GM23338 (cell line): ENCODE data around the gene SMG7. TPM values are rescaled to one million over a fixed set of nuclear protein-coding genes. Genes with fewer than 3 reads are reported as not detected.
A peak's percentile ranks its signal among the peaks of the same experiment; 100 is the strongest.

Source experiments
- ATAC-seq: fragments of 200-7000 bp; cut with Tn5 transposase; 3 replicates; pipeline ENCODE4 v1.9.1; 2020
- DNase-seq: peaks from one replicate; pipeline ENCODE4 v3.0.0-alpha.2; 2015; ENCODE audit warnings: low spot score
- H2AFZ ChIP-seq: fragments of 200-600 bp; sonication (generic); 2 replicates; pipeline ENCODE4 v1.8.0; 2016; ENCODE audit warnings: antibody characterized with exemption, mild to moderate bottlenecking, moderate library complexity
- H3F3A ChIP-seq: fragments of 200-600 bp; sonication (generic); replicated peaks from 2 replicates; pipeline ENCODE4 v1.8.0; 2017; ENCODE audit warnings: antibody characterized with exemption, mixed run types, low read depth
- H3K27ac ChIP-seq: fragments of 200-600 bp; sonication (generic); 2 replicates; pipeline ENCODE4 v1.6.1; 2016; ENCODE audit warnings: low read depth
- H3K27me3 ChIP-seq: fragments of 200-600 bp; sonication (generic); 2 replicates; pipeline ENCODE4 v1.8.0; 2016; ENCODE audit warnings: mild to moderate bottlenecking, mixed run types, moderate library complexity; ENCODE audit not compliant: insufficient read depth
- H3K36me3 ChIP-seq: fragments of 200-600 bp; sonication (generic); 2 replicates; pipeline ENCODE4 v1.8.0; 2016; ENCODE audit warnings: mild to moderate bottlenecking; ENCODE audit not compliant: insufficient read depth
- H3K4me1 ChIP-seq: fragments of 200-600 bp; sonication (generic); 2 replicates; pipeline ENCODE4 v1.8.0; 2016; ENCODE audit warnings: mild to moderate bottlenecking, moderate library complexity; ENCODE audit not compliant: insufficient read depth
- H3K4me2 ChIP-seq: fragments of 200-600 bp; sonication (generic); 2 replicates; pipeline ENCODE4 v1.7.1; 2017; ENCODE audit warnings: mixed run types
- H3K4me3 ChIP-seq: fragments of 200-600 bp; sonication (generic); 2 replicates; pipeline ENCODE4 v1.6.1; 2016; ENCODE audit warnings: mixed run types
- H3K79me2 ChIP-seq: fragments of 200-600 bp; sonication (generic); replicated peaks from 2 replicates; pipeline ENCODE4 v1.8.0; 2017; ENCODE audit warnings: mild to moderate bottlenecking; ENCODE audit not compliant: insufficient read depth
- H3K9me2 ChIP-seq: fragments of 200-600 bp; sonication (generic); 2 replicates; pipeline ENCODE4 v1.8.0; 2017; ENCODE audit not compliant: insufficient read depth
- H4K20me1 ChIP-seq: fragments of 200-600 bp; sonication (generic); replicated peaks from 2 replicates; pipeline ENCODE4 v1.8.0; 2017; ENCODE audit warnings: mild to moderate bottlenecking; ENCODE audit not compliant: insufficient read depth
- H3K27ac Mint-ChIP-seq: 2 replicates; pipeline ENCODE4 v1.8.0; 2020; ENCODE audit warnings: inconsistent platforms, mild to moderate bottlenecking, moderate library complexity, mixed read lengths
- H3K27me3 Mint-ChIP-seq: 3 replicates; pipeline ENCODE4 v1.8.0; 2022; ENCODE audit warnings: low read depth, mild to moderate bottlenecking, moderate library complexity, mixed read lengths, inconsistent platforms; ENCODE audit not compliant: insufficient read depth, poor library complexity
- H3K36me3 Mint-ChIP-seq: 3 replicates; pipeline ENCODE4 v1.8.0; 2021; ENCODE audit warnings: low read depth, mild to moderate bottlenecking, inconsistent platforms, moderate library complexity, mixed read lengths
- H3K4me1 Mint-ChIP-seq: 3 replicates; pipeline ENCODE4 v1.8.0; 2020; ENCODE audit warnings: mild to moderate bottlenecking, inconsistent platforms, mixed read lengths
- H3K4me3 Mint-ChIP-seq: 3 replicates; pipeline ENCODE4 v1.8.0; 2021; ENCODE audit warnings: moderate library complexity, mild to moderate bottlenecking, inconsistent platforms, mixed read lengths
- H3K9me3 Mint-ChIP-seq: 3 replicates; pipeline ENCODE4 v1.8.0; 2020; ENCODE audit warnings: moderate library complexity, mild to moderate bottlenecking, inconsistent platforms, mixed read lengths
- CREB1 ChIP-seq: fragments of 250-450 bp; sonication (Bioruptor Pico); IDR thresholded peaks from 2 replicates; pipeline ENCODE4 v1.5.0; 2020; ENCODE audit warnings: low read depth, mild to moderate bottlenecking, moderate library complexity
- EZH2 ChIP-seq: fragments of 200-600 bp; sonication (generic); IDR thresholded peaks from one replicate; pipeline ENCODE4 v1.8.0; 2017; ENCODE audit warnings: antibody characterized with exemption, mild to moderate bottlenecking, low read depth; ENCODE audit not compliant: unreplicated experiment
- EZH2phosphoT487 ChIP-seq: fragments of 200-600 bp; sonication (generic); IDR thresholded peaks from one replicate; pipeline ENCODE4 v1.8.1; 2018; ENCODE audit warnings: antibody characterized with exemption; ENCODE audit not compliant: unreplicated experiment
- JUNB ChIP-seq: IDR thresholded peaks from one replicate; pipeline ENCODE4 v1.6.1; 2016; ENCODE audit warnings: antibody characterized with exemption; ENCODE audit not compliant: unreplicated experiment
- NANOG ChIP-seq: IDR thresholded peaks from 2 replicates; pipeline ENCODE4 v1.6.1; 2016; ENCODE audit warnings: antibody characterized with exemption, borderline replicate concordance
- POLR2AphosphoS5 ChIP-seq: IDR thresholded peaks from 2 replicates; pipeline ENCODE4 v1.6.1; 2016; ENCODE audit warnings: antibody characterized with exemption, low read depth
- STAT1 ChIP-seq: IDR thresholded peaks from one replicate; pipeline ENCODE4 v1.6.1; 2016; ENCODE audit warnings: antibody characterized with exemption; ENCODE audit not compliant: unreplicated experiment
- ZNF114 ChIP-seq: fragments of 250-450 bp; sonication (Bioruptor Pico); IDR thresholded peaks from 2 replicates; pipeline ENCODE4 v1.5.0; 2020; ENCODE audit warnings: mild to moderate bottlenecking, moderate library complexity
- ZNF331 ChIP-seq: fragments of 250-450 bp; sonication (Bioruptor Pico); IDR thresholded peaks from 2 replicates; pipeline ENCODE4 v1.5.0; 2020; ENCODE audit warnings: low read depth, mild to moderate bottlenecking, moderate library complexity
- polyA plus RNA-seq: library from polyadenylated mRNA; unstranded; fragments of >200 nt; fragmentation: Nextera tagmentation; extraction: Ambion mirVana; gene quantifications from 2 replicates; pipeline ENCODE4 v1.2.1, GENCODE V29; 2016
- total RNA-seq: library from RNA; depleted of rRNA; stranded (reverse); fragments of >200 nt; shearing (Covaris generic); gene quantifications from 2 replicates; pipeline ENCODE4 v1.2.3, GENCODE V29; 2014
- TF ChIP-seq, protein P1 (sequence below): fragments of 250-450 bp; sonication (Bioruptor Pico); IDR thresholded peaks from 2 replicates; pipeline ENCODE4 v1.5.0; 2020; ENCODE audit warnings: mild to moderate bottlenecking, moderate library complexity
- TF ChIP-seq, protein P2 (sequence below): IDR thresholded peaks from 2 replicates; pipeline ENCODE4 v1.6.1; 2016; ENCODE audit warnings: antibody characterized with exemption
- TF ChIP-seq, protein P3 (sequence below), 2 experiments: fragments of 200-600 bp in 1 of 2; sonication (generic) in 1 of 2; conservative IDR thresholded peaks; 2 replicates each; pipeline versions ENCODE4 v1.5.1 to v1.6.1; 2016 to 2017; ENCODE audit warnings: antibody characterized with exemption in 2 of 2, low read depth in 2 of 2, mild to moderate bottlenecking in 2 of 2, moderate library complexity in 1 of 2
- TF ChIP-seq, protein P4 (sequence below): IDR thresholded peaks from one replicate; pipeline ENCODE4 v1.6.1; 2018; ENCODE audit warnings: antibody characterized with exemption; ENCODE audit not compliant: unreplicated experiment

SMG7 gene
- total and polyA plus RNA-seq, 2 experiments from 2014 or later = 33.0 to 79.4 TPM

DNA sequence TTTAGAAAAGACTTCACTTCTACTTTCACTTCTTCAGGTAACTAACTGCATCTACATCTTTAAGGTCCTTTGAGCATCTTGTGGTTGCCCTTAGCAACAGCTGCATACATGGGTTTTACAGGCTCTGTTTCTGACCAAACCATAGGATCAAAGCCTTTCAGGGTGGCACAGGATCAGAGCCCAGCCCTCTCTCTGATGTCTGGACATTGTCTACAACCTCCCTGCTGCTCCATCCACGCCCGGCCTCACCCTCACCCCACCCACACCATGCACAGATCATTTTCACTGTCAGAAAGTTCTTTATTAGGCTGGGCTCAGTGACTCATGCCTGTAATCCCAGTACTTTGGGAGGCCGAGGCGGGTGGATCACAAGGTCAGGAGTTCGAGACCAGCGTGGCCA is 112.7 kb downstream of the SMG7 start:
- Mint-ChIP-seq H3K4me1 (peaks cover 13% of the 10 kb centered on the region), H3K4me3 (no peak overlapping the region), H3K9me3 (no peaks in the 10 kb centered on the region; the same call in 2 of the 3 replicates), H3K36me3 (no peaks in the 10 kb centered on the region), H3K27me3 (peaks cover 14% of the 10 kb centered on the region), H3K27ac (no peak overlapping the region)
- H3K4me2 ChIP-seq = no peak overlapping the region
- no peaks in the 10 kb centered on the region for H3F3A ChIP-seq
- no peaks in the 10 kb centered on the region for H3K9me2 ChIP-seq
- DNase-seq = peak; percentile 42
- H3K27me3 ChIP-seq = no peaks in the 10 kb centered on the region
- no peaks in the 10 kb centered on the region for H3K36me3 ChIP-seq
- TF ChIP-seq, protein P1, sequence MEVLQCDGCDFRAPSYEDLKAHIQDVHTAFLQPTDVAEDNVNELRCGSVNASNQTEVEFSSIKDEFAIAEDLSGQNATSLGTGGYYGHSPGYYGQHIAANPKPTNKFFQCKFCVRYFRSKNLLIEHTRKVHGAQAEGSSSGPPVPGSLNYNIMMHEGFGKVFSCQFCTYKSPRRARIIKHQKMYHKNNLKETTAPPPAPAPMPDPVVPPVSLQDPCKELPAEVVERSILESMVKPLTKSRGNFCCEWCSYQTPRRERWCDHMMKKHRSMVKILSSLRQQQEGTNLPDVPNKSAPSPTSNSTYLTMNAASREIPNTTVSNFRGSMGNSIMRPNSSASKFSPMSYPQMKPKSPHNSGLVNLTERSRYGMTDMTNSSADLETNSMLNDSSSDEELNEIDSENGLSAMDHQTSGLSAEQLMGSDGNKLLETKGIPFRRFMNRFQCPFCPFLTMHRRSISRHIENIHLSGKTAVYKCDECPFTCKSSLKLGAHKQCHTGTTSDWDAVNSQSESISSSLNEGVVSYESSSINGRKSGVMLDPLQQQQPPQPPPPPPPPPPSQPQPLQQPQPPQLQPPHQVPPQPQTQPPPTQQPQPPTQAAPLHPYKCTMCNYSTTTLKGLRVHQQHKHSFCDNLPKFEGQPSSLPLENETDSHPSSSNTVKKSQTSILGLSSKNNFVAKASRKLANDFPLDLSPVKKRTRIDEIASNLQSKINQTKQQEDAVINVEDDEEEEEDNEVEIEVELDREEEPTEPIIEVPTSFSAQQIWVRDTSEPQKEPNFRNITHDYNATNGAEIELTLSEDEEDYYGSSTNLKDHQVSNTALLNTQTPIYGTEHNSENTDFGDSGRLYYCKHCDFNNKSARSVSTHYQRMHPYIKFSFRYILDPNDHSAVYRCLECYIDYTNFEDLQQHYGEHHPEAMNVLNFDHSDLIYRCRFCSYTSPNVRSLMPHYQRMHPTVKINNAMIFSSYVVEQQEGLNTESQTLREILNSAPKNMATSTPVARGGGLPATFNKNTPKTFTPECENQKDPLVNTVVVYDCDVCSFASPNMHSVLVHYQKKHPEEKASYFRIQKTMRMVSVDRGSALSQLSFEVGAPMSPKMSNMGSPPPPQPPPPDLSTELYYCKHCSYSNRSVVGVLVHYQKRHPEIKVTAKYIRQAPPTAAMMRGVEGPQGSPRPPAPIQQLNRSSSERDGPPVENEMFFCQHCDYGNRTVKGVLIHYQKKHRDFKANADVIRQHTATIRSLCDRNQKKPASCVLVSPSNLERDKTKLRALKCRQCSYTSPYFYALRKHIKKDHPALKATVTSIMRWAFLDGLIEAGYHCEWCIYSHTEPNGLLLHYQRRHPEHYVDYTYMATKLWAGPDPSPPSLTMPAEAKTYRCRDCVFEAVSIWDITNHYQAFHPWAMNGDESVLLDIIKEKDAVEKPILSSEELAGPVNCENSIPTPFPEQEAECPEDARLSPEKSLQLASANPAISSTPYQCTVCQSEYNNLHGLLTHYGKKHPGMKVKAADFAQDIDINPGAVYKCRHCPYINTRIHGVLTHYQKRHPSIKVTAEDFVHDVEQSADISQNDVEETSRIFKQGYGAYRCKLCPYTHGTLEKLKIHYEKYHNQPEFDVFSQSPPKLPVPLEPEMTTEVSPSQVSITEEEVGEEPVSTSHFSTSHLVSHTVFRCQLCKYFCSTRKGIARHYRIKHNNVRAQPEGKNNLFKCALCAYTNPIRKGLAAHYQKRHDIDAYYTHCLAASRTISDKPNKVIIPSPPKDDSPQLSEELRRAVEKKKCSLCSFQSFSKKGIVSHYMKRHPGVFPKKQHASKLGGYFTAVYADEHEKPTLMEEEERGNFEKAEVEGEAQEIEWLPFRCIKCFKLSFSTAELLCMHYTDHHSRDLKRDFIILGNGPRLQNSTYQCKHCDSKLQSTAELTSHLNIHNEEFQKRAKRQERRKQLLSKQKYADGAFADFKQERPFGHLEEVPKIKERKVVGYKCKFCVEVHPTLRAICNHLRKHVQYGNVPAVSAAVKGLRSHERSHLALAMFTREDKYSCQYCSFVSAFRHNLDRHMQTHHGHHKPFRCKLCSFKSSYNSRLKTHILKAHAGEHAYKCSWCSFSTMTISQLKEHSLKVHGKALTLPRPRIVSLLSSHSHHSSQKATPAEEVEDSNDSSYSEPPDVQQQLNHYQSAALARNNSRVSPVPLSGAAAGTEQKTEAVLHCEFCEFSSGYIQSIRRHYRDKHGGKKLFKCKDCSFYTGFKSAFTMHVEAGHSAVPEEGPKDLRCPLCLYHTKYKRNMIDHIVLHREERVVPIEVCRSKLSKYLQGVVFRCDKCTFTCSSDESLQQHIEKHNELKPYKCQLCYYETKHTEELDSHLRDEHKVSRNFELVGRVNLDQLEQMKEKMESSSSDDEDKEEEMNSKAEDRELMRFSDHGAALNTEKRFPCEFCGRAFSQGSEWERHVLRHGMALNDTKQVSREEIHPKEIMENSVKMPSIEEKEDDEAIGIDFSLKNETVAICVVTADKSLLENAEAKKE (CRISPR knock-in tag) = no peak
- TF ChIP-seq JUNB (no peak), CREB1 (CRISPR knock-in tag) (no peak), NANOG (no peak), EZH2phosphoT487 (no peak), EZH2 (no peak), ZNF114 (no peak), POLR2AphosphoS5 (no peak), ZNF331 (no peak), STAT1 (no peak)
- TF ChIP-seq, protein P2, sequence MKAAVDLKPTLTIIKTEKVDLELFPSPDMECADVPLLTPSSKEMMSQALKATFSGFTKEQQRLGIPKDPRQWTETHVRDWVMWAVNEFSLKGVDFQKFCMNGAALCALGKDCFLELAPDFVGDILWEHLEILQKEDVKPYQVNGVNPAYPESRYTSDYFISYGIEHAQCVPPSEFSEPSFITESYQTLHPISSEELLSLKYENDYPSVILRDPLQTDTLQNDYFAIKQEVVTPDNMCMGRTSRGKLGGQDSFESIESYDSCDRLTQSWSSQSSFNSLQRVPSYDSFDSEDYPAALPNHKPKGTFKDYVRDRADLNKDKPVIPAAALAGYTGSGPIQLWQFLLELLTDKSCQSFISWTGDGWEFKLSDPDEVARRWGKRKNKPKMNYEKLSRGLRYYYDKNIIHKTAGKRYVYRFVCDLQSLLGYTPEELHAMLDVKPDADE = no peak
- TF ChIP-seq, protein P3, sequence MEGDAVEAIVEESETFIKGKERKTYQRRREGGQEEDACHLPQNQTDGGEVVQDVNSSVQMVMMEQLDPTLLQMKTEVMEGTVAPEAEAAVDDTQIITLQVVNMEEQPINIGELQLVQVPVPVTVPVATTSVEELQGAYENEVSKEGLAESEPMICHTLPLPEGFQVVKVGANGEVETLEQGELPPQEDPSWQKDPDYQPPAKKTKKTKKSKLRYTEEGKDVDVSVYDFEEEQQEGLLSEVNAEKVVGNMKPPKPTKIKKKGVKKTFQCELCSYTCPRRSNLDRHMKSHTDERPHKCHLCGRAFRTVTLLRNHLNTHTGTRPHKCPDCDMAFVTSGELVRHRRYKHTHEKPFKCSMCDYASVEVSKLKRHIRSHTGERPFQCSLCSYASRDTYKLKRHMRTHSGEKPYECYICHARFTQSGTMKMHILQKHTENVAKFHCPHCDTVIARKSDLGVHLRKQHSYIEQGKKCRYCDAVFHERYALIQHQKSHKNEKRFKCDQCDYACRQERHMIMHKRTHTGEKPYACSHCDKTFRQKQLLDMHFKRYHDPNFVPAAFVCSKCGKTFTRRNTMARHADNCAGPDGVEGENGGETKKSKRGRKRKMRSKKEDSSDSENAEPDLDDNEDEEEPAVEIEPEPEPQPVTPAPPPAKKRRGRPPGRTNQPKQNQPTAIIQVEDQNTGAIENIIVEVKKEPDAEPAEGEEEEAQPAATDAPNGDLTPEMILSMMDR (conservative IDR thresholded peaks at IDR 0.05; ENCODE audit: low read depth in 2 of 2) = no peak
- TF ChIP-seq, protein P4, sequence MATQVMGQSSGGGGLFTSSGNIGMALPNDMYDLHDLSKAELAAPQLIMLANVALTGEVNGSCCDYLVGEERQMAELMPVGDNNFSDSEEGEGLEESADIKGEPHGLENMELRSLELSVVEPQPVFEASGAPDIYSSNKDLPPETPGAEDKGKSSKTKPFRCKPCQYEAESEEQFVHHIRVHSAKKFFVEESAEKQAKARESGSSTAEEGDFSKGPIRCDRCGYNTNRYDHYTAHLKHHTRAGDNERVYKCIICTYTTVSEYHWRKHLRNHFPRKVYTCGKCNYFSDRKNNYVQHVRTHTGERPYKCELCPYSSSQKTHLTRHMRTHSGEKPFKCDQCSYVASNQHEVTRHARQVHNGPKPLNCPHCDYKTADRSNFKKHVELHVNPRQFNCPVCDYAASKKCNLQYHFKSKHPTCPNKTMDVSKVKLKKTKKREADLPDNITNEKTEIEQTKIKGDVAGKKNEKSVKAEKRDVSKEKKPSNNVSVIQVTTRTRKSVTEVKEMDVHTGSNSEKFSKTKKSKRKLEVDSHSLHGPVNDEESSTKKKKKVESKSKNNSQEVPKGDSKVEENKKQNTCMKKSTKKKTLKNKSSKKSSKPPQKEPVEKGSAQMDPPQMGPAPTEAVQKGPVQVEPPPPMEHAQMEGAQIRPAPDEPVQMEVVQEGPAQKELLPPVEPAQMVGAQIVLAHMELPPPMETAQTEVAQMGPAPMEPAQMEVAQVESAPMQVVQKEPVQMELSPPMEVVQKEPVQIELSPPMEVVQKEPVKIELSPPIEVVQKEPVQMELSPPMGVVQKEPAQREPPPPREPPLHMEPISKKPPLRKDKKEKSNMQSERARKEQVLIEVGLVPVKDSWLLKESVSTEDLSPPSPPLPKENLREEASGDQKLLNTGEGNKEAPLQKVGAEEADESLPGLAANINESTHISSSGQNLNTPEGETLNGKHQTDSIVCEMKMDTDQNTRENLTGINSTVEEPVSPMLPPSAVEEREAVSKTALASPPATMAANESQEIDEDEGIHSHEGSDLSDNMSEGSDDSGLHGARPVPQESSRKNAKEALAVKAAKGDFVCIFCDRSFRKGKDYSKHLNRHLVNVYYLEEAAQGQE = no peak
- no peaks in the 10 kb centered on the region for H3K79me2 ChIP-seq
- H3K27ac ChIP-seq = no peak overlapping the region
- H3K4me3 ChIP-seq = no peak overlapping the region
- no peak for ATAC-seq
- peaks cover 18% of the 10 kb centered on the region for H3K4me1 ChIP-seq
- no peak overlapping the region for H2AFZ ChIP-seq
- H4K20me1 ChIP-seq = no peaks in the 10 kb centered on the region
